HepG2 (cell line): Measurements from ENCODE around the gene EFCAB13. TPM values are rescaled to one million over a fixed set of nuclear protein-coding genes. Genes with fewer than 3 reads are reported as not detected.
A peak's percentile ranks its signal among the peaks of the same experiment; 100 is the strongest.

Experiments used
- ATAC-seq: fragments of 200-7000 bp; cut with Tn5 transposase; 3 replicates; pipeline ENCODE4 v1.9.1; 2020; ENCODE audit warnings: mild to moderate bottlenecking, moderate library complexity
- BruUV-seq: library from RNA; stranded (reverse); fragments of 400-500 nt; replicated peaks from 2 replicates; lab custom pipeline; 2021; lab: Mats Ljungman, UMichigan
- CTCF ChIA-PET: fragments of 300-600 bp; formaldehyde crosslinking; extraction: SDS; loops from one replicate; lab custom pipeline; 2021; ENCODE audit warnings: low total read pairs, inconsistent platforms, low intra/inter-chr PET ratio; lab: Yijun Ruan, JAX
- POLR2A ChIA-PET: fragments of 350-600 bp; sonication (Branson Sonifier 250); formaldehyde crosslinking; loops from one replicate; lab custom pipeline; 2020; ENCODE audit warnings: antibody characterized with exemption, inconsistent platforms; lab: Yijun Ruan, JAX
- DNase-seq: peaks from one replicate; pipeline ENCODE4 v3.0.0-alpha.2; 2015; ENCODE audit warnings: low spot score
- FAIRE-seq: peaks from 3 replicates; lab custom pipeline; 2011; peaks lifted over from hg19 to GRCh38; lab: Jason Lieb, UNC
- H2AFZ ChIP-seq: one replicate; pipeline ENCODE4 v1.6.1; 2011; ENCODE audit warnings: low read length, inconsistent platforms
- H3K27ac ChIP-seq: fragments of 300-600 bp; 3 replicates; pipeline ENCODE4 v1.8.0; 2011; ENCODE audit warnings: mixed run types, mild to moderate bottlenecking, mixed read lengths, low read length, inconsistent platforms; ENCODE audit not compliant: insufficient read depth; ENCODE audit errors: extremely low read length
- H3K27me3 ChIP-seq, 2 experiments: fragments of 200-600 bp in 1 of 2; 2 replicates in 1 of 2; 3 replicates in 1 of 2; pipeline versions ENCODE4 v1.6.0 to v1.8.0; 2011; ENCODE audit warnings: low read length in 2 of 2, mild to moderate bottlenecking in 2 of 2, moderate library complexity in 2 of 2, inconsistent platforms in 1 of 2; ENCODE audit not compliant: insufficient read depth in 2 of 2, control insufficient read depth in 1 of 2
- H3K36me3 ChIP-seq, 2 experiments: fragments of 200-600 bp in 1 of 2; replicated peaks in 1 of 2; 2 replicates in 1 of 2; 3 replicates in 1 of 2; pipeline versions ENCODE4 v1.5.1 to v1.8.0; 2011; ENCODE audit warnings: low read length in 2 of 2, inconsistent platforms in 1 of 2; ENCODE audit not compliant: insufficient read depth in 2 of 2, control insufficient read depth in 1 of 2
- H3K4me1 ChIP-seq: 2 replicates; pipeline ENCODE4 v1.5.1; 2012; ENCODE audit warnings: low read length, inconsistent platforms; ENCODE audit not compliant: insufficient read depth
- H3K4me2 ChIP-seq: 2 replicates; pipeline ENCODE4 v1.6.0; 2011; ENCODE audit warnings: low read depth, low read length, inconsistent platforms
- H3K4me3 ChIP-seq, 3 experiments: fragments of 200-600 bp in 1 of 3; sonication (generic), shearing (Covaris generic) in 1 of 3; replicated peaks in 1 of 3; 2 replicates each; pipeline ENCODE4 v1.5.1; 2011 to 2016; ENCODE audit warnings: low read length in 3 of 3, inconsistent platforms in 2 of 3, low read depth in 2 of 3, mild to moderate bottlenecking in 2 of 3, control low read depth in 1 of 3, mixed read lengths in 1 of 3; ENCODE audit not compliant: insufficient read depth in 1 of 3
- H3K79me2 ChIP-seq: one replicate; pipeline ENCODE4 v1.6.1; 2011; ENCODE audit warnings: low read length, inconsistent platforms; ENCODE audit not compliant: insufficient read depth
- H3K9ac ChIP-seq: 2 replicates; pipeline ENCODE4 v1.6.0; 2011; ENCODE audit warnings: mild to moderate bottlenecking, low read depth, low read length, inconsistent platforms; ENCODE audit not compliant: insufficient read depth
- H3K9me3 ChIP-seq: 2 replicates; pipeline ENCODE4 v1.5.1; 2012; ENCODE audit warnings: mild to moderate bottlenecking, low read length
- H4K20me1 ChIP-seq: 2 replicates; pipeline ENCODE4 v1.6.0; 2011; ENCODE audit warnings: inconsistent platforms, mild to moderate bottlenecking, low read length, moderate library complexity; ENCODE audit not compliant: insufficient read depth
- BCL6 ChIP-seq: IDR thresholded peaks from 2 replicates; pipeline ENCODE4 v1.6.1; 2016; ENCODE audit warnings: missing genetic modification reagents, missing compliant biosample characterization
- CHD2 ChIP-seq: IDR thresholded peaks from 2 replicates; pipeline ENCODE4 v1.6.1; 2011; ENCODE audit warnings: low read depth, low read length, improper control_type of control experiment
- MAFK ChIP-seq, 2 experiments: IDR thresholded peaks in 1 of 2; conservative IDR thresholded peaks in 1 of 2; 2 replicates each; pipeline ENCODE4 v1.6.1; 2011; ENCODE audit warnings: improper control_type of control experiment in 2 of 2, low read length in 2 of 2
- MTERF4 ChIP-seq: sonication (generic); formaldehyde crosslinking; IDR thresholded peaks from 2 replicates; pipeline ENCODE4 v1.8.0; 2023; ENCODE audit warnings: mild to moderate bottlenecking, missing genetic modification reagents
- MYPOP ChIP-seq: sonication (generic); formaldehyde crosslinking; IDR thresholded peaks from 2 replicates; pipeline ENCODE4 v1.8.1; 2023; ENCODE audit warnings: mild to moderate bottlenecking, moderate library complexity, missing genetic modification reagents
- RBAK ChIP-seq: sonication (generic); formaldehyde crosslinking; IDR thresholded peaks from 2 replicates; pipeline ENCODE4 v1.5.1; 2020; ENCODE audit warnings: mild to moderate bottlenecking, missing genetic modification reagents
- SNAPC5 ChIP-seq: sonication (generic); formaldehyde crosslinking; IDR thresholded peaks from 2 replicates; pipeline ENCODE4 v1.8.1; 2023; ENCODE audit warnings: mild to moderate bottlenecking, missing genetic modification reagents, borderline replicate concordance
- ZNF547 ChIP-seq: sonication (generic); formaldehyde crosslinking; IDR thresholded peaks from 2 replicates; pipeline ENCODE4 v1.5.1; 2020; ENCODE audit warnings: mild to moderate bottlenecking, missing genetic modification reagents
- WGBS: methylation state at CpG from one replicate; pipeline ENCODE4 v1.1.6; 2017; ENCODE audit warnings: low lambda C conversion rate; 5-methylcytosine and 5-hydroxymethylcytosine counted together
- in situ Hi-C: cut with HindIII; loops from 2 replicates; pipeline ENCODE4 v1.10.0; 2017; ENCODE audit warnings: low pct_unique_long_range_greater_than_20kb; ENCODE audit not compliant: extremely low pct_ligation_motif_present
- intact Hi-C: fragments of 100-400 bp; cut with micrococcal nuclease; formaldehyde crosslinking; loops from one replicate; pipeline ENCODE4 v1.10.0; 2022; ENCODE audit not compliant: unreplicated experiment
- polyA plus RNA-seq, 8 experiments: library from polyadenylated mRNA; depleted of rRNA in 3 of 8; stranded (reverse) in 7 of 8; unstranded in 1 of 8; fragments of >200 nt; fragmentation: Illumina TruSeq in 4 of 8; extraction: Trizol in 4 of 8; gene quantifications; 2 replicates each; pipeline versions ENCODE4 v1.2.1 to v1.2.3, GENCODE V29; 2011 to 2016; ENCODE audit warnings: low read depth in 4 of 8, missing spikeins in 1 of 8, mixed read lengths in 1 of 8; ENCODE audit not compliant: insufficient read depth in 1 of 8
- total RNA-seq, 5 experiments: library from RNA; depleted of rRNA; stranded (reverse); fragments of >200 nt; fragmentation: Illumina TruSeq; extraction: Trizol; gene quantifications; 2 replicates each; pipeline ENCODE4 v1.2.3, GENCODE V29; 2016; ENCODE audit warnings: low read depth in 1 of 5

The EFCAB13 gene
- total and polyA plus RNA-seq, 2 of the 13 experiments (the other 11 are each of a cell fraction or from before 2014, with no cell fraction given): 0.22 to 0.71 TPM

- Histone ChIP-seq H4K20me1 (no peaks in the 10 kb centered on the region), H3K27ac (no peak overlapping the region), H3K27me3 (peaks cover 0 to 16% of the 10 kb centered on the region in 2 experiments; a peak in 3 of 5 replicates), H3K4me2 (no peak overlapping the region), H2AFZ (no peak overlapping the region), H3K79me2 (no peaks in the 10 kb centered on the region), H3K9ac (no peak overlapping the region), H3K9me3 (no peaks in the 10 kb centered on the region), H3K36me3 (no peaks in the 10 kb centered on the region), H3K4me1 (peaks cover 17% of the 10 kb centered on the region), H3K4me3 (no peak overlapping the region)
- TF ChIP-seq ZNF547 (CRISPR knock-in tag) (no peak), BCL6 (CRISPR knock-in tag) (no peak), MYPOP (CRISPR knock-in tag) (no peak), CHD2 (no peak), RBAK (CRISPR knock-in tag) (no peak), SNAPC5 (CRISPR knock-in tag) (no peak)
- ChIA-PET POLR2A (no interaction called here), CTCF (no interaction called here)
- DNase-seq (no peak), ATAC-seq (no peak), FAIRE-seq (no peak)
- intact Hi-C loops: no loop called here
- no TSS peak for BruUV-seq
- in situ Hi-C loops: no loop called here
- WGBS: 61% methylated on average over 4 of the region's 4 CpGs
Observed at GRCh38 chr17:47297661-47298400, 25.9 kb upstream of the EFCAB13 start.

- in situ Hi-C loops: no loop called here
- ATAC-seq (no peak), DNase-seq (no peak), FAIRE-seq (no peak)
- intact Hi-C loops: no loop called here
- Histone ChIP-seq H3K4me2 (no peak overlapping the region), H3K9ac (no peak overlapping the region), H3K4me3 (no peak overlapping the region), H3K27me3 (peaks cover 0 to 16% of the 10 kb centered on the region in 2 experiments; a peak in 3 of 5 replicates), H4K20me1 (no peaks in the 10 kb centered on the region), H2AFZ (no peak overlapping the region), H3K79me2 (no peaks in the 10 kb centered on the region), H3K27ac (no peak overlapping the region), H3K4me1 (peaks cover 17% of the 10 kb centered on the region), H3K36me3 (no peaks in the 10 kb centered on the region), H3K9me3 (no peaks in the 10 kb centered on the region)
- ChIA-PET POLR2A (no interaction called here), CTCF (no interaction called here)
- TF ChIP-seq MAFK (conservative IDR thresholded peaks at IDR 0.05 in 1 of 2, IDR thresholded peaks at IDR 0.05 in 1 of 2; ENCODE audit: low read length in 2 of 2) (peak; percentile 40 to 70), MTERF4 (CRISPR knock-in tag) (no peak)
- WGBS: 73% methylated on average over 6 of the region's 6 CpGs
- no TSS peak for BruUV-seq
Observed at GRCh38 chr17:47298712-47299111, 25.0 kb upstream of the EFCAB13 start.
